ENCODE results near the gene TP63.

The TP63 gene

GRCh38 chr3:189637750-189638149 is 6.6 kb downstream of the TP63 start:
- TF ChIP-seq TAF1 (IDR thresholded peaks at IDR 0.05; ENCODE audit: low read depth): no peak
- no peak for TF ChIP-seq EP300 (IDR thresholded peaks at IDR 0.05; ENCODE audit: borderline replicate concordance)
- TF ChIP-seq REST (IDR thresholded peaks at IDR 0.05; ENCODE audit: low read depth): no peak

GRCh38 chr3:189638276-189639031 is 7.3 kb downstream of the TP63 start:
- TF ChIP-seq RAD21 (IDR thresholded peaks at IDR 0.05; ENCODE audit: low read depth): no peak
- no peak for TF ChIP-seq NFIC (IDR thresholded peaks at IDR 0.05)
- TF ChIP-seq CEBPB (IDR thresholded peaks at IDR 0.05): no peak
- TF ChIP-seq TEAD4 (IDR thresholded peaks at IDR 0.05): no peak
- no peak for TF ChIP-seq EGR1 (IDR thresholded peaks at IDR 0.05)
- TF ChIP-seq ZBTB7A (IDR thresholded peaks at IDR 0.05; ENCODE audit: low read depth): no peak
- TF ChIP-seq EP300 (IDR thresholded peaks at IDR 0.05; ENCODE audit: borderline replicate concordance): no peak
- no peak for TF ChIP-seq REST (IDR thresholded peaks at IDR 0.05; ENCODE audit: low read depth)
- TF ChIP-seq CREB1 (IDR thresholded peaks at IDR 0.05; ENCODE audit: low read depth): no peak
- no peak for TF ChIP-seq TAF1 (IDR thresholded peaks at IDR 0.05; ENCODE audit: low read depth)
- no peak for TF ChIP-seq MAX (IDR thresholded peaks at IDR 0.05)
- TF ChIP-seq TCF12 (IDR thresholded peaks at IDR 0.05; ENCODE audit: low read depth): no peak
- TF ChIP-seq USF1 (IDR thresholded peaks at IDR 0.05): no peak
- no peak for TF ChIP-seq YY1 (IDR thresholded peaks at IDR 0.05; ENCODE audit: low read depth)
- TF ChIP-seq FOXM1 (IDR thresholded peaks at IDR 0.05; ENCODE audit: borderline replicate concordance, low read depth): no peak

GRCh38 chr3:189641776-189642175 is 10.6 kb downstream of the TP63 start:
- no peak for TF ChIP-seq TEAD4 (IDR thresholded peaks at IDR 0.05)

GRCh38 chr3:189646853-189647542 is 15.8 kb downstream of the TP63 start:
- no peak for TF ChIP-seq TEAD4 (IDR thresholded peaks at IDR 0.05)
- TF ChIP-seq FOXM1 (IDR thresholded peaks at IDR 0.05; ENCODE audit: borderline replicate concordance, low read depth): no peak
- TF ChIP-seq REST (IDR thresholded peaks at IDR 0.05; ENCODE audit: low read depth): no peak
- no peak for TF ChIP-seq RAD21 (IDR thresholded peaks at IDR 0.05; ENCODE audit: low read depth)
- TF ChIP-seq CEBPB (IDR thresholded peaks at IDR 0.05): no peak
- TF ChIP-seq TCF12 (IDR thresholded peaks at IDR 0.05; ENCODE audit: low read depth): no peak
- TF ChIP-seq MAX (IDR thresholded peaks at IDR 0.05): no peak
- no peak for TF ChIP-seq ZBTB7A (IDR thresholded peaks at IDR 0.05; ENCODE audit: low read depth)
- TF ChIP-seq CREB1 (IDR thresholded peaks at IDR 0.05; ENCODE audit: low read depth): no peak
- TF ChIP-seq USF1 (IDR thresholded peaks at IDR 0.05): no peak
- no peak for TF ChIP-seq YY1 (IDR thresholded peaks at IDR 0.05; ENCODE audit: low read depth)
- no peak for TF ChIP-seq TAF1 (IDR thresholded peaks at IDR 0.05; ENCODE audit: low read depth)
- no peak for TF ChIP-seq NFIC (IDR thresholded peaks at IDR 0.05)
- no peak for TF ChIP-seq EGR1 (IDR thresholded peaks at IDR 0.05)
- no peak for TF ChIP-seq EP300 (IDR thresholded peaks at IDR 0.05; ENCODE audit: borderline replicate concordance)
